GM18517 (cell line): Measurements from ENCODE around the gene CFAP46.
"Not testable (repeated sequence)": the region's sequence is repeated elsewhere in the genome, so short reads cannot be mapped to it uniquely, and the experiment has no call there.

Experiments used
- ATAC-seq: cut with Tn5 transposase; IDR thresholded peaks from one replicate; pipeline ENCODE4 v1.9.1; 2021; ENCODE audit warnings: mild to moderate bottlenecking, moderate library complexity; ENCODE audit not compliant: unreplicated experiment

CFAP46 gene

GRCh38 chr10:132834891-132835847 lies 107.2 kb downstream of the CFAP46 start:
- ATAC-seq, result no peak

GRCh38 chr10:132834311-132834761 lies 108.0 kb downstream of the CFAP46 start:
- no peak for ATAC-seq

DNA sequence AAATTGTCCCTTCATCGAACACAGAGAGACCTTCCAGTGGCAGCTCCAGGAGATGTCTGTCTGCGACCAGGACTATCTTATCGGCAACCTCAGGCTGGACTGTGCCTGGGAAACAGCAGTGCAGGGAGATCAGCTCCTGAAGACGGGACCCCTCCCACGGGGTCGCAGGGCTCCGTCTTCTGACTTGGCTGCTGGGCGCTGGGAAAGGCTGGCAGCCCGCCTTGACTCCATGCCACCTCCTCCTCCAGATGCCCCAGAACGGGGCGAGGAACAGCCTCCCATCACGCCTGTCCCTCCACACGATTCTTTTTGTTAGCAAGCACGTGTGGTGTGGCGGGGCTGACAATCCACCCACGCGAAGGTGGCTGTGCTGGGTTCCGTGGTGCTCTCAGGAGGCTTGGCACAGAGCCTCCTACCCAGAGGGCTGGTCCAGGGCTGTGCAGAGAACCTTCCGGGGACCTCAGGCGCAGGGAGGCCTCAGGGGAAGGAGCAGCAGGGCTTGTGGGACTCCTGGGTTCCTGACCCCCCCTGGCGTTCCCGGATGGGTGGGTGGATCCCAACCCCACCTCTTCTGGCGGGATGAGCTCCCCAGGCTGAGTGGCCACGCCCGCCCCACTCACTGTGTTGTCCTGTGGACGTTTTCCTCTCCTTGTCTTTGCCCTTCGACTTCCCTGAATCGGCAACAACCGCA lies 108.8 kb downstream of the CFAP46 start:
- ATAC-seq, result no peak

DNA sequence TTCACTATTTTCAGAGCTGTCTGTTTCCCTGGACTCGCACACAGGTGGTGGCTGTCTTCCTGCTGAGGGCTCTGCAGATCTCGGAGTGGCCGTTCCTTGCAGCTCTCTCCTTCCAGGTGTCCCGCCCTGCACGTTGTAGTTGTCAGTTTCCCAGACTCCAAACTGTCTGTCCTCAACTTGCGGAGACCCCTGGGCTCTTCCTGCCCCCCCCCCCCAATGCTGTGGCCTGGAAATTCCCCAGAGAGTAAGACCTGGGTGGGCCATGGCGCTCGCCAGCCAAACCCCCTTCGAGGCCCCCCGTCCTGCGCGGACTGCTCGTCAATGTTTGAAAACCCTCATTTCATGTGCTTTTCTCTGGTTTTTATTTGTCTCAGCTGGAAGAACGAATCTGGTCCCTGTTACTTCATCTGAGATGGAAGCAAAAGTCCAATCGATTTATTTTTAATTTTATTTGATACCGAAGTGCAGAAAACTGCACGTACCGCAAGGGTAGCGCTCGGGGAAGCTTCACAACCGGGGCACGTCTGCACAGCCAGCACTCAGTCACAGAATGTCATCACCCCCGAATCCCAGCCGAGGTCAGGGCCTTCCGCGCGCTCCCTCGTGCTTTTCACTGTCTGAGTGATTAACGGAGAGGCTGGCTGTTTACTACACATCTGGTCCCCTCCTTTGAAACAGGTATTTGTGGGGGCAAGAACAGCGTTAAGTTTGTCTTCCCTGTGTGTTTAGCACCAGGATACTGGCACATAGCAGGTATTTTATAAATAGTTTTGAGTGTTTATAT lies 110.0 kb downstream of the CFAP46 start:
- ATAC-seq, result no peak

- no peak for ATAC-seq
Measured at GRCh38 chr10:132829403-132829802, 113.0 kb downstream of the CFAP46 start.

- ATAC-seq, result no peak
Measured at GRCh38 chr10:132828681-132829080, 113.7 kb downstream of the CFAP46 start.

DNA sequence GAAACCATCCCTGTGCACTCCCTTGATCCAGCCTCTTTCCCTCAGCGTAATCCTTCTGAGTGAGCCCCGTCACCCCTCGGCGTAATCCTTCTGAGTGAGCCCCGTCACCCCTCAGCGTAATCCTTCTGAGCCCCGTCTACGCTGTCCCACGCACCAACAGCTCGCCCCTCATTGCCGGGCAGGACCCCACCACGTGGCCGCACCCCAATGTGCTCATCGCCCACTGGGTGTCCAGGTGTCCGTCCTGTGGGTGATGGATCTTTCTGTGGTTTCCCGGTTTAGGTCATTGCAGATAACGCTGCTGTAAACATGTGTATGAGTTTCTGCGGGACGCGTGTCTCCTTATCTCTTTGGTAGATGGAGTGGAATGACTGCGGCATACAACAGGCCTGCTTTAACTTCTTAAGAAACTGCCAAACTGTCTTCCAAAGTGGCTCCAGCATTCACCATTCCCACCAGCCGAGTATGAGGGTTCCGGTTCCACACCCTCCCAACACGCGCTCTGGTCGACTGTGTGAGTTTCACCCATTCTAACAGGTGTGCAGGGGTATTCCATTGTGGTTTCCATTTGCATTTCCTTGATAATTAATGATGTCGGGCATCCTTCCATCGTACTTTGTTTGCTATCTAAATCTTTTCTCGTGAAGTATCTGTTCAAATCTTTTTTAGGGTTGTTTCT lies 114.4 kb downstream of the CFAP46 start:
- no peak for ATAC-seq

DNA sequence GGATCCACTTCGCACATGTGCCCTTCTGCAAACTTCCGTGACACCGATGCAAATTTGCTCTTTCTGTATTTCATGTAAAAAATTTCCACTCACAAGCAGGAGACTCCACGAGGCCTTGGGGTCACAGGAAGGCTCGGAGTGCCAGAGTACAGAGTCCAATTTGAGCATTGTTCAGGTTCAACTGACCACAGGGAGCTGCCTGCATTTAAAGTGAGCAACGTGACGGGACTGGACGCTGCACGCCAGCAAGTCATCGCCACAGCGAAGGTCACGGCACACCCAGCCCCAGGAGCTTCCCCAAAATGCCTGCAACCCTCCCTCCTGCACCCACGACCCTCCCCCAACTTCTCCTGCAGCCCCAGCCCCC lies 115.0 kb downstream of the CFAP46 start:
- ATAC-seq, result no peak

- no peak for ATAC-seq
Measured at GRCh38 chr10:132826524-132827422, 115.6 kb downstream of the CFAP46 start.

- ATAC-seq, result not testable (repeated sequence)
Measured at GRCh38 chr10:132825783-132826523, 116.4 kb downstream of the CFAP46 start.

DNA sequence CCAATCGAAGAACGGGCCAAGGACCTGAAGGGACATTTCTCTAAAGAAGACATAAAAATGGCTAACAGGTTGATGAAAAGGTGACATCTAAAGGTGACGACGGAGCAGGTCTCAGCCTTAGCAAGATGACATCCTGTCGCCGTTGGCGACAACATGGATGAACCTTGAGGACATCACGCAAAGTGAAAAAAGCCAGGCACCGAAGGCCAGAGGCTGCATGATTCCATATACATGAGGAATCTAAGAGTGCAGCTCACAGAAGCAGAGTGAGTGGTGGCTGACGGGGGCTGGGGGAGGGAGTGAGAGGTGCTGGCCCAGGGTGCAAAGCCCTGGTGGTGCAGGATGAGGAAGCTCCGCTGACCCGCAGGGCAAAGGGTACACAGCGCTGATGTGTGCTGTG lies 122.3 kb downstream of the CFAP46 start:
- ATAC-seq, result no peak

GRCh38 chr10:132817701-132818211 lies 124.6 kb downstream of the CFAP46 start:
- no peak for ATAC-seq

- no peak for ATAC-seq
Measured at GRCh38 chr10:132816718-132817117, 125.7 kb downstream of the CFAP46 start.

GRCh38 chr10:132815168-132815857 lies 127.1 kb downstream of the CFAP46 start:
- ATAC-seq, result no peak

GRCh38 chr10:132814469-132814856 lies 127.9 kb downstream of the CFAP46 start:
- no peak for ATAC-seq

DNA sequence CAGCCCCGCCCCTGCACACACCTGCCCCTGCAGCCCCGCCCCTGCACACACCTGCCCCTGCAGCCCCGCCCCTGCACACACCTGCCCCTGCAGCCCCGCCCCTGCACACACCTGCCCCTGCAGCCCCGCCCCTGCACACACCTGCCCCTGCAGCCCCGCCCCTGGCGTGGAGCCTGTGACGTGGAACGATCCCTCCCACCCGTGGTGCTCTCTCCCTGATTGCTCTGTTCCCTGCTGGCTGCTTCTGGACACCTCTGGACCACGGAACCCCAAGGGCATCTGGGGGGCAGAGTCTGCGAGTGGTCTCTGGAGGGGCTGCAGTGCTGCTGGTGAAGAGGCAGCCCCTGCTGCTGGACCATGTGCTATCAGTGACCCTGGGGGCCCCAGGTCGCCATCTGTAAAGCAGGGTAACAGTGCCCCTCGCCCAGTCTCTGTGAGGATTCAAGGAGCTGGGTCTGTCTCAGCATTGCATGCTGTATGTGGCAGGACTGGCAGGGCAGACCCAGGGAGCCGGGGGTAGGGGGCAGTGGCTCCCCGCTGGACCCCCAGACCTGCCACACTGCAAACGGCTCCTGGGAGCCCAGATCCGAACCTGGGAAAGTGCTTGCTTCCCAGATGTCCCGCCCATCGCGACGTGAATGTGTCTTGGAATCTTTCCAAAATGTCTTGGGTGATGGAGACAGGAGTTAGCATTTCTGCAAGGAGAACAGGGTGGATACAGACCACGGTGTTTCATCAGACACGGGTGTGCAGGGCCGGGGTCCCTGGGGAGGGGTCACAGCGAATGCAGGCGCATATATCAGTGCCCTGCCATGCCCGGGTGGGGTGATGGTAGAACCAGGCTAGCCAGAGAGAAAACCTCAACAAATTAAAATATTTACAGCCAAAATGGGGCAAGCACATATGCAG lies 128.6 kb downstream of the CFAP46 start:
- no peak for ATAC-seq

- ATAC-seq, result no peak
Measured at GRCh38 chr10:132813001-132813401, 129.4 kb downstream of the CFAP46 start.
